Smooth muscle cell (in vitro differentiated cells): ENCODE measurements around the gene TPO. TPM values are rescaled to one million over a fixed set of nuclear protein-coding genes. Genes with fewer than 3 reads are reported as not detected.

Experiments used
- DNase-seq: peaks from one replicate; lab custom pipeline; 2025; ENCODE audit not compliant: unreplicated experiment; lab: John Stamatoyannopoulos, UW
- H2AFZ ChIP-seq: fragments of 200-600 bp; sonication (generic); 2 replicates; pipeline ENCODE4 v1.6.0; 2016; ENCODE audit warnings: antibody characterized with exemption, low read depth, mild to moderate bottlenecking
- H3F3A ChIP-seq: fragments of 200-600 bp; sonication (generic); 2 replicates; pipeline ENCODE4 v1.6.0; 2017; ENCODE audit warnings: antibody characterized with exemption, low read depth
- H3K27ac ChIP-seq: fragments of 200-600 bp; sonication (generic); 2 replicates; pipeline ENCODE4 v1.5.1; 2016; ENCODE audit warnings: low read depth, mild to moderate bottlenecking
- H3K27me3 ChIP-seq: fragments of 200-600 bp; sonication (generic); 2 replicates; pipeline ENCODE4 v1.6.1; 2016; ENCODE audit warnings: low read depth, mild to moderate bottlenecking
- H3K36me3 ChIP-seq: fragments of 200-600 bp; sonication (generic); 2 replicates; pipeline ENCODE4 v1.5.1; 2016; ENCODE audit warnings: low read depth
- H3K4me1 ChIP-seq: fragments of 200-600 bp; sonication (generic); 2 replicates; pipeline ENCODE4 v1.5.1; 2016; ENCODE audit warnings: low read depth
- H3K4me2 ChIP-seq: fragments of 200-600 bp; sonication (generic); 2 replicates; pipeline ENCODE4 v1.6.0; 2016; ENCODE audit warnings: mild to moderate bottlenecking
- H3K4me3 ChIP-seq: fragments of 200-600 bp; sonication (generic); 2 replicates; pipeline ENCODE4 v1.5.1; 2016; ENCODE audit warnings: mild to moderate bottlenecking
- H3K79me2 ChIP-seq: fragments of 200-600 bp; sonication (generic); 2 replicates; pipeline ENCODE4 v1.6.0; 2016; ENCODE audit warnings: low read depth, mild to moderate bottlenecking
- H3K9ac ChIP-seq: fragments of 200-600 bp; sonication (generic); 2 replicates; pipeline ENCODE4 v1.6.0; 2016; ENCODE audit warnings: low read depth
- H3K9me3 ChIP-seq: fragments of 200-600 bp; sonication (generic); replicated peaks from 2 replicates; pipeline ENCODE4 v1.5.1; 2016; ENCODE audit warnings: low read depth
- H4K20me1 ChIP-seq: fragments of 200-600 bp; sonication (generic); 2 replicates; pipeline ENCODE4 v1.6.0; 2016; ENCODE audit warnings: low read depth
- WGBS: methylation state at CpG from one replicate; pipeline ENCODE4 v1.1.7; 2016; ENCODE audit warnings: low lambda C conversion rate; 5-methylcytosine and 5-hydroxymethylcytosine counted together
- polyA plus RNA-seq: library from polyadenylated mRNA; unstranded; fragments of >200 nt; fragmentation: Nextera tagmentation; extraction: Ambion mirVana; gene quantifications from 2 replicates; pipeline ENCODE4 v1.2.1, GENCODE V29; 2016
- total RNA-seq: library from RNA; depleted of rRNA; stranded (reverse); fragments of >200 nt; gene quantifications from 2 replicates; pipeline ENCODE4 v1.2.3, GENCODE V29; 2014
- TF ChIP-seq, protein P1 (sequence below): fragments of 200-600 bp; sonication (generic); IDR thresholded peaks from 2 replicates; pipeline ENCODE4 v1.5.1; 2017; ENCODE audit warnings: borderline replicate concordance, mild to moderate bottlenecking, antibody characterized with exemption; ENCODE audit not compliant: insufficient read depth, poor library complexity, severe bottlenecking

Gene TPO
- total and polyA plus RNA-seq, 2 experiments from 2014 or later = not detected

DNA sequence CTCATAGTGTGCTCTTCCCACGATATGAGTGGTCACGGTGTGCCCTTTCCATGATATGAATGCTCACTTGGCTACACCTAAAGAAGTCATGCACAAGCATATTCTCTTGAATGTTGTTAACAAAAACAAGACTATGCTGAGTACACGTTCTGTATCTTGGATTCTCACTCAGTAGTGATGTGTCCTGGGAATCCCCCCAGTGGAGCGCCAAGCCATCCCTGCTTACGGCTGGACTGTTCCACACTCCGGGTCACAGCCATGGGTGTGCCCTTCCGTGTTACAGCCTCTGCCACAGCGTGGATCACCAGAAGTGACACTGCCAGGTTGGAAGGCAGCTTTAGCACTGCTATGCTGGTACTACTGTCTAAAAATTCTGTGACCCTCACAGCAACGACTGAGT lies 59.1 kb downstream of the TPO start:
- H3F3A ChIP-seq = no peaks in the 10 kb centered on the region
- DNase-seq = no peak
- H3K36me3 ChIP-seq = no peaks in the 10 kb centered on the region
- no peak overlapping the region for H3K4me3 ChIP-seq
- H3K79me2 ChIP-seq = no peaks in the 10 kb centered on the region
- H3K9me3 ChIP-seq = no peaks in the 10 kb centered on the region
- no peaks in the 10 kb centered on the region for H4K20me1 ChIP-seq
- no peak overlapping the region for H3K9ac ChIP-seq
- H2AFZ ChIP-seq = no peak overlapping the region
- H3K4me1 ChIP-seq = no peaks in the 10 kb centered on the region
- no peak overlapping the region for H3K27ac ChIP-seq
- 94% methylated on average over 9 of the region's 9 CpGs for WGBS
- TF ChIP-seq, protein P1, sequence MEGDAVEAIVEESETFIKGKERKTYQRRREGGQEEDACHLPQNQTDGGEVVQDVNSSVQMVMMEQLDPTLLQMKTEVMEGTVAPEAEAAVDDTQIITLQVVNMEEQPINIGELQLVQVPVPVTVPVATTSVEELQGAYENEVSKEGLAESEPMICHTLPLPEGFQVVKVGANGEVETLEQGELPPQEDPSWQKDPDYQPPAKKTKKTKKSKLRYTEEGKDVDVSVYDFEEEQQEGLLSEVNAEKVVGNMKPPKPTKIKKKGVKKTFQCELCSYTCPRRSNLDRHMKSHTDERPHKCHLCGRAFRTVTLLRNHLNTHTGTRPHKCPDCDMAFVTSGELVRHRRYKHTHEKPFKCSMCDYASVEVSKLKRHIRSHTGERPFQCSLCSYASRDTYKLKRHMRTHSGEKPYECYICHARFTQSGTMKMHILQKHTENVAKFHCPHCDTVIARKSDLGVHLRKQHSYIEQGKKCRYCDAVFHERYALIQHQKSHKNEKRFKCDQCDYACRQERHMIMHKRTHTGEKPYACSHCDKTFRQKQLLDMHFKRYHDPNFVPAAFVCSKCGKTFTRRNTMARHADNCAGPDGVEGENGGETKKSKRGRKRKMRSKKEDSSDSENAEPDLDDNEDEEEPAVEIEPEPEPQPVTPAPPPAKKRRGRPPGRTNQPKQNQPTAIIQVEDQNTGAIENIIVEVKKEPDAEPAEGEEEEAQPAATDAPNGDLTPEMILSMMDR = no peak
- no peak overlapping the region for H3K4me2 ChIP-seq
- H3K27me3 ChIP-seq = no peaks in the 10 kb centered on the region

DNA sequence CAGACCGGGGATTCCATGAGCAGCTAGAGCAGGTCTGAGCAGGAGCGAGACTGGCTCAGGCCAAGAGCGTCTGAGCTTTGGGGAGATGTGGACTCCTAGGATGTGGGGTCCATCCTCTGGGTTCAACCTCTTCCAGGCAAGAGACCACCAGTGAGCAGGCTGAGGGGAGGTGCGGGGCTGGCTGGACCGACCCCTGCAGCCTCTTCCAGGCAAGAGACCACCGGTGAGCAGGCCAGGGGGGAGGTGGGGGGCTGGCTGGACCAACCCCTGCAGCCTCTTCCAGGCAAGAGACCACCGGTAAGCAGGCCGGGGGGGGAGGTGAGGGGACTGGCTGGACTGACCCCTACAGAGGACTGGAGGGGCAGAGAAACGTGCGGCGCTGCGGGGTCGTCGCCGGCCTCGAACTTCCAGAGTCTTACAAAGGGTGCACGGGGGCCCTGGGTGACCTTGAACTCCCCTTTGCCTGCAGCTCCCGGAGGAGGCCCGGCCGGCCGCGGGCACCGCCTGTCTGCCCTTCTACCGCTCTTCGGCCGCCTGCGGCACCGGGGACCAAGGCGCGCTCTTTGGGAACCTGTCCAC lies 63.4 kb downstream of the TPO start:
- Histone ChIP-seq H3K27me3 (no peaks in the 10 kb centered on the region), H3K79me2 (no peaks in the 10 kb centered on the region), H3K36me3 (no peaks in the 10 kb centered on the region), H3K4me2 (no peak overlapping the region), H4K20me1 (no peaks in the 10 kb centered on the region), H3K9ac (no peak overlapping the region), H2AFZ (no peak overlapping the region), H3F3A (no peaks in the 10 kb centered on the region), H3K9me3 (no peaks in the 10 kb centered on the region), H3K4me3 (no peak overlapping the region), H3K4me1 (no peaks in the 10 kb centered on the region), H3K27ac (no peak overlapping the region)
- 96% methylated on average over 30 of the region's 30 CpGs for WGBS
- TF ChIP-seq, protein P1 = no peak
- no peak for DNase-seq

DNA sequence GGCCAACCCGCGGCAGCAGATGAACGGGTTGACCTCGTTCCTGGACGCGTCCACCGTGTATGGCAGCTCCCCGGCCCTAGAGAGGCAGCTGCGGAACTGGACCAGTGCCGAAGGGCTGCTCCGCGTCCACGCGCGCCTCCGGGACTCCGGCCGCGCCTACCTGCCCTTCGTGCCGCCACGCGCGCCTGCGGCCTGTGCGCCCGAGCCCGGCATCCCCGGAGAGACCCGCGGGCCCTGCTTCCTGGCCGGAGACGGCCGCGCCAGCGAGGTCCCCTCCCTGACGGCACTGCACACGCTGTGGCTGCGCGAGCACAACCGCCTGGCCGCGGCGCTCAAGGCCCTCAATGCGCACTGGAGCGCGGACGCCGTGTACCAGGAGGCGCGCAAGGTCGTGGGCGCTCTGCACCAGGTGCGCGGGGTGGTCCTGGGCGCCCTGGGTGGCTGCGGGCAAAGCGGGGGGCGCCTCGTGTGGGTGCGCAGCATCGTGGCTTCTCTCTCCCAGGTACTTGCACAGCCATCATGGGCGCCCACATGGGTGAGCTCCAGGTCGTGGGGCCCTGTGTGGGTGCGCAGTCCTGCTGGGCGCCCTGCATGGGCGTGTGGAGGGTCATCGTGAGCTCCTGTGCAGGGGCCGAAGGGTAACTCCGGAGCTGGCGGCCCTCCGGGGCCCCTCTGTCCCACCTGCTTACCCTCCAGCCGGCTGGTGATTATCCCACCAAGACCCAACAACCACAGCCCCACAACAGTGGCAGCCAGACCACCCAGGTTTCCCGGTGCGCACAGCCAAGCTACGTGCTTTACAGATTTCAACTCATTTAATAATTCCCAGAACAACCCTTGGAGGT lies 64.2 kb downstream of the TPO start:
- 95% methylated on average over 62 of the region's 76 CpGs for WGBS
- Histone ChIP-seq H3K9ac (no peak overlapping the region), H3K4me1 (no peaks in the 10 kb centered on the region), H3K4me2 (no peak overlapping the region), H3K9me3 (no peaks in the 10 kb centered on the region), H3K36me3 (no peaks in the 10 kb centered on the region), H3K27ac (no peak overlapping the region), H3K4me3 (no peak overlapping the region), H3K79me2 (no peaks in the 10 kb centered on the region), H3K27me3 (no peaks in the 10 kb centered on the region), H4K20me1 (no peaks in the 10 kb centered on the region), H3F3A (no peaks in the 10 kb centered on the region), H2AFZ (no peak overlapping the region)
- DNase-seq = no peak
- TF ChIP-seq, protein P1 = no peak
